Fibroblast of mammary gland (primary cell): ENCODE results near the gene COPS6.

Experiments
- DNase-seq: peaks from one replicate; pipeline ENCODE4 v3.0.0-alpha.2; 2010; ENCODE audit warnings: low read depth
- H3K4me3 ChIP-seq: 2 replicates; pipeline ENCODE4 v1.5.1; 2011; ENCODE audit warnings: low read depth, mild to moderate bottlenecking, low read length, moderate library complexity; ENCODE audit not compliant: control insufficient read depth
- TF ChIP-seq, protein P1 (sequence below): conservative IDR thresholded peaks from 2 replicates; pipeline ENCODE4 v1.5.1; 2011; ENCODE audit warnings: low read depth, low read length, inconsistent platforms; ENCODE audit not compliant: control insufficient read depth, insufficient read depth

COPS6 gene

DNA sequence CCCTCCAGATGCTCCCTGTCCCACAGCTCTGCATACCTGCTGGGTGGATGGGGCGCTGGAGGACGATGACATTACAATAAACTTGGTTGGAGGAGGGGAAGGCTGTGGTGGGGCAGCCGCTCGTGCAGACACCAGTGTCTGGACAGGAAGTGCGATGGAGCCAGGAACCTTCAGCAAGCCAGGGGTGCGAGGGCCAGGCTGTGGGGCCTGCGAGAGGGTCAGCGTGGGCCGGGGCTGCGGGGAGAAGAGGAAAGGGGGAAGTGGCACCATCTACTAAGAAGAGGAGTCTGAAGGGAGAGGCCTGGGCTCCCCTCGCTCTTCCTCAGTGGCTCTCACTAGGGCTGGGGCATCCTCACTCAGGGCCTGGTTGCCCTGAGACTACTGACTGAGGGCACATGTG lies 19.1 kb downstream of the COPS6 start:
- H3K4me3 ChIP-seq, result no peak overlapping the region
- TF ChIP-seq, protein P1, sequence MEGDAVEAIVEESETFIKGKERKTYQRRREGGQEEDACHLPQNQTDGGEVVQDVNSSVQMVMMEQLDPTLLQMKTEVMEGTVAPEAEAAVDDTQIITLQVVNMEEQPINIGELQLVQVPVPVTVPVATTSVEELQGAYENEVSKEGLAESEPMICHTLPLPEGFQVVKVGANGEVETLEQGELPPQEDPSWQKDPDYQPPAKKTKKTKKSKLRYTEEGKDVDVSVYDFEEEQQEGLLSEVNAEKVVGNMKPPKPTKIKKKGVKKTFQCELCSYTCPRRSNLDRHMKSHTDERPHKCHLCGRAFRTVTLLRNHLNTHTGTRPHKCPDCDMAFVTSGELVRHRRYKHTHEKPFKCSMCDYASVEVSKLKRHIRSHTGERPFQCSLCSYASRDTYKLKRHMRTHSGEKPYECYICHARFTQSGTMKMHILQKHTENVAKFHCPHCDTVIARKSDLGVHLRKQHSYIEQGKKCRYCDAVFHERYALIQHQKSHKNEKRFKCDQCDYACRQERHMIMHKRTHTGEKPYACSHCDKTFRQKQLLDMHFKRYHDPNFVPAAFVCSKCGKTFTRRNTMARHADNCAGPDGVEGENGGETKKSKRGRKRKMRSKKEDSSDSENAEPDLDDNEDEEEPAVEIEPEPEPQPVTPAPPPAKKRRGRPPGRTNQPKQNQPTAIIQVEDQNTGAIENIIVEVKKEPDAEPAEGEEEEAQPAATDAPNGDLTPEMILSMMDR, result no peak
- DNase-seq, result no peak

DNA sequence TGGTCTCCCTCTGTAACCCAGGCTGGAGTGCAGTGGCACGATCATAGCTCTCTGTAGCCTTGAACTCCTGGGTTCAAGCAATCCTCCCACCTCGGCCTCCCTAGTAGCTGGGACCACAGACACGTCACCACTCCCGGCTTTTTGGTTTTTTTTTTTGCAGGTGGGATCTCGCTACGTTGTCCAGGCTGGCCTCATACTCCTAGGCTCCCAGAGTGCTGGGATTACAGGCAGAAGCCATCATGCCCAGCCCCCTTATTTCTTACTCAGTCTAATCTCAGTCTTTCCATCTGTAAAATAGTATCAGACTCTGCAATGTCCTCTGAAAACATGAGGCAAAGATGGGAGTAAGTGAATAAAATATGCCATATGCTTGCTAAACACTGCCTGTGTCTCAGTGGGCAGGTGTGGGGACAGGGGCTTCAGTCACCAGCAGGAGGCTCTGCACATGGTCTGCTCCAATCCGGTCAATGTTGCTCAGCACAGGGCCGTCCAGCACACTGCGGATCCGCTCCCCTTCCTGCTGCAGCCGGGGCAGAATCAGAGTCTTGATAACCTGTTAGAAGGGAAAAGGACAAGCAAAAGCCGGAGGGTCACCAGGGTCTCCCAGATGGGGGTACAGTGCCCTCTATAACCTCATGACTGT lies 20.9 kb downstream of the COPS6 start:
- TF ChIP-seq, protein P1, result no peak
- no peak for DNase-seq
- no peak overlapping the region for H3K4me3 ChIP-seq

DNA sequence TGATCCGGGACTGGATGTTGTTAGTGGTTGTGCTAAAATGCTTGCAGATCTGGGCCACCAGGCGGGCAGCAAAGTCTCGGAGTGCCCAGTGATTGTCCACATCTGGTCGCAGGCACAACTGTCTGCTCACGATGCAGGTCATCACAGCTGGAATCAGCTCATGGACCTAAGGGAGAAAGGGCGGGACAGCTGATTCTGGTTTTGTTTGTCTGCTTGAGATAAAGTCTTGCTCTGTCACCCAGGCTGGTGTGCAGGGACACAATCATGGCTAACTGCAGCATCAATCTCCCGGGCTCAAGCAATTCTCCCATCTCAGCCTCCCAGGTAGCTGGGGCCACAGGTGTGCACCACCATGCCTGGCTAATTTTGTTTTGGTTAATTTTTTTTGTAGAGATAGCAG lies 22.4 kb downstream of the COPS6 start:
- no peak overlapping the region for H3K4me3 ChIP-seq
- DNase-seq, result no peak
- TF ChIP-seq, protein P1, result no peak

DNA sequence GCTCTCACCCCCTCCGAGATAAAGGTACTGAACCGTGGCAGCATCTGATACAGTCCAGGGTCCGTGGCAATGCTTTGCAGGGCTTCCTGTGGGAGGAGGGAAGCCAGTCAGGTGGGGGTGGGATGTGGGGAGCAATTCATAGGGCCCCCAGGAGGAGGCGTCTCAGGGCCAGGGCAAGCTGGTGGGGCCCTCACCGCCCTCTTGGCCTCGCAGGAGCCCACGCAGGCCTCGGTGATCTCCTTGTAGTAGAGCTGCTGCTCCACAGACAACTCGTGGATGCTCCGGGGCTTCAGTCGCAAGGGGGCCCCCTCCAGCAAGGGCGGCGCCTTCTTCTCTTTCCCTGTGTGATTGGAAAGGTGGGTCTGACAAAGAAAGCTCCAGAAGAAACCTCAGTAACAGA lies 23.1 kb downstream of the COPS6 start:
- no peak overlapping the region for H3K4me3 ChIP-seq
- no peak for DNase-seq
- TF ChIP-seq, protein P1, result no peak

DNA sequence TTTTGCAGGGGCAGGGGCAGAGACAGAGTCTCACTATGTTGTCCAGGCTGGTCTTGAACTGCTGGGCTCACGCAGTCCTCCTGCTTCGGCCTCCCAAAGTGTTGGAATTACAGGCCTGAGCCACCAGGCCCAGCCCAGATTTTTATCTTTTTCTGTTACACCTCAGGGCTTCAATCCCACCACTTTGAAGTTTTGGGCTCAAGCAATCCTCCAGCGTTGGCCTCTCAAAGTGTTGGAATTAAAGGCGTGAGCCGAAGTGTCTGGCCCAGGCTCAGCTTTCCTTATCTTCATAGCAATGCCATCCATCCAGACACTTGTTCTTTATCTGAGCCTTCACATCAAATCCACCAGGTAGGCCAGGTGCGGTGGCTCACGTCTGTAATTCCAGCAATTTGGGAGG lies 26.3 kb downstream of the COPS6 start:
- H3K4me3 ChIP-seq, result no peak overlapping the region
- no peak for DNase-seq
- TF ChIP-seq, protein P1, result no peak

DNA sequence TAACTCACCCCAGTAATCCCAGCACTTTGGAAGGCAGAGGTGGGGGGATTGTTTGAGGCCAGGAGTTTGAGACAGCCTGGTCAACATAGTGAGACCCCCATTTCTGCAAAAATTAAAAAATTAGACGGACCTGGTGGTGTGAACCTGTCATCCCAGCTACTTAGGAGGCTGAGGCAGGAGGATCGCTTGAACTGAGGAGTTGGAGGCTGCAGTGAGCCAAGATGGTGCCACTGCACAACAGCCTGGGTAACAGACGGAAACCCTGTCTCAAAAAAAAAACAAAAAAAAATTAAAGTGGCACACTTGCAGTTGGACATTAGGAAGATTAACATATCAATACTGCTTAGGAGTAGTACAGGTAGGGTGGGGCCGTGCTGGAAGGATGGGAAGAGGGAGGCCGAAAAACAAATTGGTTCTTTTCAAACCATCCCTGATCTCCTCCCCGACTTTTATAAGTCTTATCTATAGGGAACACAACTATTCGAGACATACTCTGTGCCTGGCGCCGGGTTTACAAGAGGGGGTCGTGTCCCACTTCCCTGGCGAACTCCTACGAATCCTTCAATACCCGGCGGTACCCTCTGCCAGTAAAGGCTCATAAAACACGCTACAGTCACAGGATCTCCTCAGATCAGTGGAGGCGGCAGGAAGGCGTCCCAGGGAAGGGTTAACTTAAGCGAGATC lies 29.8 kb downstream of the COPS6 start:
- DNase-seq, result no peak
- H3K4me3 ChIP-seq, result peak overlapping the region; percentile 97
- TF ChIP-seq, protein P1, result no peak
